H9 (cell line): Measurements from ENCODE around the gene AKR1D1. TPM values are rescaled to one million over a fixed set of nuclear protein-coding genes. Genes with fewer than 3 reads are reported as not detected.

ENCODE experiments used
- DNase-seq: peaks from one replicate; pipeline ENCODE4 v3.0.0-alpha.2; 2017
- H2AFZ ChIP-seq: one replicate; pipeline ENCODE4 v1.6.1; 2013; ENCODE audit warnings: mild to moderate bottlenecking, low read length, control low read depth, moderate library complexity
- H2AK5ac ChIP-seq: 2 replicates; pipeline ENCODE4 v1.6.1; 2013; ENCODE audit warnings: low read length, control low read depth, mixed read lengths; ENCODE audit not compliant: insufficient read length
- H2BK120ac ChIP-seq: one replicate; pipeline ENCODE4 v1.6.1; 2013; ENCODE audit warnings: low read depth, mild to moderate bottlenecking, low read length, control low read depth, inconsistent platforms; ENCODE audit not compliant: poor library complexity, severe bottlenecking
- H2BK12ac ChIP-seq: 2 replicates; pipeline ENCODE4 v1.6.1; 2013; ENCODE audit warnings: low read length, control low read depth, mixed read lengths, low read depth; ENCODE audit not compliant: insufficient read length
- H2BK15ac ChIP-seq: 2 replicates; pipeline ENCODE4 v1.6.1; 2013; ENCODE audit warnings: low read depth, low read length, control low read depth
- H2BK20ac ChIP-seq: one replicate; pipeline ENCODE4 v1.6.1; 2013; ENCODE audit warnings: low read depth, mild to moderate bottlenecking, low read length, control low read depth, inconsistent platforms; ENCODE audit not compliant: poor library complexity, severe bottlenecking
- H2BK5ac ChIP-seq: 2 replicates; pipeline ENCODE4 v1.6.1; 2013; ENCODE audit warnings: low read length, control low read depth, mixed read lengths; ENCODE audit not compliant: insufficient read length
- H3K14ac ChIP-seq: 2 replicates; pipeline ENCODE4 v1.6.1; 2013; ENCODE audit warnings: low read length, control low read depth; ENCODE audit not compliant: insufficient read depth
- H3K18ac ChIP-seq: 2 replicates; pipeline ENCODE4 v1.6.1; 2013; ENCODE audit warnings: low read depth, mild to moderate bottlenecking, mixed read lengths, low read length, control low read depth; ENCODE audit not compliant: insufficient read length
- H3K23ac ChIP-seq: 2 replicates; pipeline ENCODE4 v1.6.1; 2013; ENCODE audit warnings: low read length, control low read depth, mixed read lengths, low read depth; ENCODE audit not compliant: insufficient read length
- H3K23me2 ChIP-seq: 2 replicates; pipeline ENCODE4 v1.6.1; 2013; ENCODE audit warnings: low read depth, mild to moderate bottlenecking, mixed read lengths, low read length, control low read depth; ENCODE audit not compliant: insufficient read length, poor library complexity, severe bottlenecking
- H3K27ac ChIP-seq: 2 replicates; pipeline ENCODE4 v1.5.1; 2013; ENCODE audit warnings: low read length, control low read depth, mixed read lengths, low read depth; ENCODE audit not compliant: insufficient read length
- H3K27me3 ChIP-seq: 2 replicates; pipeline ENCODE4 v1.6.1; 2013; ENCODE audit warnings: low read length, control low read depth, inconsistent platforms; ENCODE audit not compliant: insufficient read depth
- H3K4ac ChIP-seq: 2 replicates; pipeline ENCODE4 v1.6.1; 2013; ENCODE audit warnings: low read depth, mild to moderate bottlenecking, control low read depth, inconsistent platforms, low read length, moderate library complexity
- H3K4me1 ChIP-seq: 2 replicates; pipeline ENCODE4 v1.6.1; 2013; ENCODE audit warnings: low read length, control low read depth, inconsistent platforms; ENCODE audit not compliant: insufficient read depth
- H3K4me2 ChIP-seq: 2 replicates; pipeline ENCODE4 v1.6.1; 2013; ENCODE audit warnings: low read length, control low read depth, mixed read lengths; ENCODE audit not compliant: insufficient read length, insufficient read depth
- H3K56ac ChIP-seq: 2 replicates; pipeline ENCODE4 v1.6.1; 2013; ENCODE audit warnings: low read depth, mild to moderate bottlenecking, mixed read lengths, low read length, control low read depth; ENCODE audit not compliant: insufficient read length
- H3K79me1 ChIP-seq: 2 replicates; pipeline ENCODE4 v1.6.1; 2013; ENCODE audit warnings: low read depth, mild to moderate bottlenecking, moderate library complexity, low read length, control low read depth, inconsistent platforms; ENCODE audit not compliant: insufficient read depth, poor library complexity, severe bottlenecking
- H3K79me2 ChIP-seq: 2 replicates; pipeline ENCODE4 v1.6.1; 2013; ENCODE audit warnings: low read length, control low read depth, inconsistent platforms; ENCODE audit not compliant: insufficient read depth
- H3K9ac ChIP-seq: 2 replicates; pipeline ENCODE4 v1.6.1; 2013; ENCODE audit warnings: low read length, control low read depth, mixed read lengths; ENCODE audit not compliant: insufficient read length; ENCODE audit errors: extremely low read depth
- H3K9me3 ChIP-seq: one replicate; pipeline ENCODE4 v1.6.1; 2013; ENCODE audit warnings: low read depth, low read length, inconsistent platforms; ENCODE audit not compliant: control insufficient read depth
- H3T11ph ChIP-seq: one replicate; pipeline ENCODE4 v1.6.1; 2013; ENCODE audit warnings: mild to moderate bottlenecking, low read length, control low read depth, inconsistent platforms
- H4K20me1 ChIP-seq: one replicate; pipeline ENCODE4 v1.6.1; 2013; ENCODE audit not compliant: control insufficient read depth, insufficient read length, insufficient read depth
- H4K5ac ChIP-seq: 2 replicates; pipeline ENCODE4 v1.6.1; 2013; ENCODE audit warnings: low read depth, mild to moderate bottlenecking, mixed read lengths, low read length, control low read depth; ENCODE audit not compliant: insufficient read length
- H4K8ac ChIP-seq: replicated peaks from 2 replicates; pipeline ENCODE4 v1.6.1; 2013; ENCODE audit warnings: low read length, control low read depth, mixed read lengths, low read depth; ENCODE audit not compliant: insufficient read length
- H4K91ac ChIP-seq: 2 replicates; pipeline ENCODE4 v1.6.1; 2013; ENCODE audit warnings: low read depth, mild to moderate bottlenecking, moderate library complexity, mixed read lengths, low read length, control low read depth; ENCODE audit not compliant: insufficient read length
- H3K27ac Mint-ChIP-seq, 3 experiments: 2 replicates in 2 of 3; 3 replicates in 1 of 3; pipeline ENCODE4 v1.8.0; 2020 to 2021; ENCODE audit warnings: mixed read lengths in 3 of 3, mild to moderate bottlenecking in 1 of 3, moderate library complexity in 1 of 3
- H3K27me3 Mint-ChIP-seq: 2 replicates; pipeline ENCODE4 v1.8.0; 2021; ENCODE audit warnings: low read depth, mild to moderate bottlenecking, moderate library complexity, mixed read lengths
- H3K36me3 Mint-ChIP-seq, 3 experiments: 2 replicates in 2 of 3; 3 replicates in 1 of 3; pipeline ENCODE4 v1.8.0; 2020 to 2021; ENCODE audit warnings: low read depth in 3 of 3, mixed read lengths in 3 of 3; ENCODE audit not compliant: insufficient read depth in 1 of 3
- H3K4me1 Mint-ChIP-seq, 2 experiments: 2 replicates each; pipeline ENCODE4 v1.8.0; 2020; ENCODE audit warnings: mixed read lengths in 2 of 2
- H3K4me3 Mint-ChIP-seq, 2 experiments: 2 replicates in 1 of 2; 3 replicates in 1 of 2; pipeline ENCODE4 v1.8.0; 2020 to 2021; ENCODE audit warnings: mild to moderate bottlenecking in 2 of 2, mixed read lengths in 2 of 2, moderate library complexity in 1 of 2
- H3K9me3 Mint-ChIP-seq, 2 experiments: 2 replicates in 1 of 2; 3 replicates in 1 of 2; pipeline ENCODE4 v1.8.0; 2020; ENCODE audit warnings: mild to moderate bottlenecking in 2 of 2, mixed read lengths in 2 of 2, moderate library complexity in 1 of 2
- WGBS: extraction: QIAGEN DNeasy Blood & Tissue Kit; methylation state at CpG from one replicate; pipeline ENCODE4 v1.1.7; 2013; ENCODE audit warnings: missing lambda C conversion rate, low lambda C conversion rate, mixed read lengths; ENCODE audit not compliant: insufficient read length; ENCODE audit errors: extremely low coverage; 5-methylcytosine and 5-hydroxymethylcytosine counted together
- total RNA-seq: library from RNA; stranded (reverse); gene quantifications from 2 replicates; pipeline ENCODE4 v1.2.1, GENCODE V29; 2021
- TF ChIP-seq, protein P1 (sequence below): fragments of 200-600 bp; sonication (generic); conservative IDR thresholded peaks from 3 replicates; pipeline ENCODE4 v1.8.0; 2021; ENCODE audit warnings: antibody characterized with exemption, mild to moderate bottlenecking

Gene AKR1D1
- total RNA-seq, 1 experiment from 2014 or later, result 0.31 TPM

- H3T11ph ChIP-seq, result no peak overlapping the region
- H3K27me3 Mint-ChIP-seq, result no peaks in the 10 kb centered on the region
- H4K8ac ChIP-seq, result no peak overlapping the region
- no peaks in the 10 kb centered on the region for H3K4me1 ChIP-seq
- H4K5ac ChIP-seq, result no peak overlapping the region
- H2BK5ac ChIP-seq, result no peak overlapping the region
- no peaks in the 10 kb centered on the region for H3K79me2 ChIP-seq
- no peak overlapping the region for H3K27ac Mint-ChIP-seq
- no peak overlapping the region for H3K4me3 Mint-ChIP-seq
- no peak overlapping the region for H4K91ac ChIP-seq
- TF ChIP-seq, protein P1, sequence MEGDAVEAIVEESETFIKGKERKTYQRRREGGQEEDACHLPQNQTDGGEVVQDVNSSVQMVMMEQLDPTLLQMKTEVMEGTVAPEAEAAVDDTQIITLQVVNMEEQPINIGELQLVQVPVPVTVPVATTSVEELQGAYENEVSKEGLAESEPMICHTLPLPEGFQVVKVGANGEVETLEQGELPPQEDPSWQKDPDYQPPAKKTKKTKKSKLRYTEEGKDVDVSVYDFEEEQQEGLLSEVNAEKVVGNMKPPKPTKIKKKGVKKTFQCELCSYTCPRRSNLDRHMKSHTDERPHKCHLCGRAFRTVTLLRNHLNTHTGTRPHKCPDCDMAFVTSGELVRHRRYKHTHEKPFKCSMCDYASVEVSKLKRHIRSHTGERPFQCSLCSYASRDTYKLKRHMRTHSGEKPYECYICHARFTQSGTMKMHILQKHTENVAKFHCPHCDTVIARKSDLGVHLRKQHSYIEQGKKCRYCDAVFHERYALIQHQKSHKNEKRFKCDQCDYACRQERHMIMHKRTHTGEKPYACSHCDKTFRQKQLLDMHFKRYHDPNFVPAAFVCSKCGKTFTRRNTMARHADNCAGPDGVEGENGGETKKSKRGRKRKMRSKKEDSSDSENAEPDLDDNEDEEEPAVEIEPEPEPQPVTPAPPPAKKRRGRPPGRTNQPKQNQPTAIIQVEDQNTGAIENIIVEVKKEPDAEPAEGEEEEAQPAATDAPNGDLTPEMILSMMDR, result no peak
- H3K27me3 ChIP-seq, result no peaks in the 10 kb centered on the region
- H2AFZ ChIP-seq, result no peak overlapping the region
- no peak overlapping the region for H3K4me2 ChIP-seq
- H2BK15ac ChIP-seq, result no peak overlapping the region
- H3K27ac ChIP-seq, result no peak overlapping the region
- no peak overlapping the region for H3K56ac ChIP-seq
- no peak overlapping the region for H2BK120ac ChIP-seq
- H4K20me1 ChIP-seq, result no peaks in the 10 kb centered on the region
- H3K4ac ChIP-seq, result no peak overlapping the region
- H3K4me1 Mint-ChIP-seq, result no peaks in the 10 kb centered on the region
- no peak overlapping the region for H3K18ac ChIP-seq
- no CpG with 5 or more reads among the region's 3 CpGs for WGBS
- no peak overlapping the region for H3K9ac ChIP-seq
- no peaks in the 10 kb centered on the region for H3K23me2 ChIP-seq
- H3K79me1 ChIP-seq, result no peaks in the 10 kb centered on the region
- no peak overlapping the region for H2AK5ac ChIP-seq
- DNase-seq, result no peak
- H3K9me3 ChIP-seq, result no peaks in the 10 kb centered on the region
- H3K9me3 Mint-ChIP-seq, result no peaks in the 10 kb centered on the region
- no peak overlapping the region for H2BK20ac ChIP-seq
- H2BK12ac ChIP-seq, result no peak overlapping the region
- H3K36me3 Mint-ChIP-seq, result peaks cover 0 to 5% (median 0%) of the 10 kb centered on the region in 3 experiments; a peak in 1 of 7 replicates
- no peak overlapping the region for H3K23ac ChIP-seq
- no peak overlapping the region for H3K14ac ChIP-seq
Observed at GRCh38 chr7:138154661-138155060, 78.4 kb downstream of the AKR1D1 start.
